T-cell (primary cell): ENCODE data around the gene KIF5A. TPM values are rescaled to one million over a fixed set of nuclear protein-coding genes. Genes with fewer than 3 reads are reported as not detected.

Experiments used
- ATAC-seq, 4 experiments: fragments of 200-7000 bp in 3 of 4; fragments of 150-1000 bp in 1 of 4; cut with Tn5 transposase; replicated peaks in 1 of 4; 1 replicate in 3 of 4; 2 replicates in 1 of 4; pipeline ENCODE4 v1.10.0; 2021; ENCODE audit warnings: moderate library complexity in 3 of 4, mild to moderate bottlenecking in 2 of 4, moderate number of reproducible peaks in 1 of 4
- CTCF ChIA-PET, 2 donors: fragments of 300-600 bp; sonication (Branson Sonifier 250); formaldehyde crosslinking; loops; one replicate each; lab custom pipeline; 2022; ENCODE audit warnings: antibody characterized with exemption in 2 of 2; lab: Charles Lee
- POLR2A ChIA-PET, 2 donors: fragments of 300-600 bp; sonication (Branson Sonifier 250); formaldehyde crosslinking; loops; one replicate each; lab custom pipeline; 2022; ENCODE audit warnings: antibody characterized with exemption in 2 of 2; lab: Charles Lee
- DNase-seq, 35 experiments: peaks; one replicate each; pipeline versions ENCODE4 v3.0.0 to v3.0.0-alpha.2; 2013 to 2023
- H3K27ac ChIP-seq: one replicate; pipeline ENCODE4 v1.5.1; 2013; ENCODE audit warnings: low read length
- H3K27me3 ChIP-seq, 2 experiments: replicated peaks in 1 of 2; 1 replicate in 1 of 2; 2 replicates in 1 of 2; pipeline versions ENCODE4 v1.6.1 to v1.7.0; 2013; ENCODE audit warnings: low read length in 1 of 2, mixed read lengths in 1 of 2; ENCODE audit not compliant: control insufficient read depth in 2 of 2, insufficient read depth in 2 of 2; ENCODE audit errors: extremely low read depth in 1 of 2
- H3K36me3 ChIP-seq, 2 donors: 1 replicate in 1 of 2; 2 replicates in 1 of 2; pipeline versions ENCODE4 v1.6.1 to v1.7.0; 2013; ENCODE audit warnings: low read length in 1 of 2; ENCODE audit not compliant: control insufficient read depth in 2 of 2, insufficient read depth in 1 of 2; ENCODE audit errors: extremely low read depth in 1 of 2
- H3K4me1 ChIP-seq, 2 experiments: 1 replicate in 1 of 2; 2 replicates in 1 of 2; pipeline versions ENCODE4 v1.6.1 to v1.7.0; 2013; ENCODE audit warnings: low read length in 2 of 2, mixed read lengths in 1 of 2; ENCODE audit not compliant: insufficient read depth in 2 of 2, control insufficient read depth in 1 of 2; ENCODE audit errors: extremely low read depth in 1 of 2
- H3K4me3 ChIP-seq, 2 donors: 1 replicate in 1 of 2; 2 replicates in 1 of 2; pipeline versions ENCODE4 v1.5.1 to v1.7.0; 2013; ENCODE audit warnings: mild to moderate bottlenecking in 2 of 2, low read length in 1 of 2, moderate library complexity in 1 of 2; ENCODE audit not compliant: control insufficient read depth in 1 of 2; ENCODE audit errors: extremely low read depth in 1 of 2
- H3K9me3 ChIP-seq: 2 replicates; pipeline ENCODE4 v1.7.0; 2013
- H3K27ac Mint-ChIP-seq, 2 donors: one replicate each; pipeline ENCODE4 v1.8.0; 2020 to 2021; ENCODE audit warnings: mild to moderate bottlenecking in 2 of 2, mixed read lengths in 2 of 2
- H3K27me3 Mint-ChIP-seq, 2 donors: one replicate each; pipeline ENCODE4 v1.8.0; 2021 to 2022; ENCODE audit warnings: mixed read lengths in 2 of 2
- H3K36me3 Mint-ChIP-seq: one replicate; pipeline ENCODE4 v1.8.0; 2021; ENCODE audit warnings: mixed read lengths
- H3K4me1 Mint-ChIP-seq, 3 donors: one replicate each; pipeline ENCODE4 v1.8.0; 2020 to 2022; ENCODE audit warnings: mixed read lengths in 3 of 3, mild to moderate bottlenecking in 1 of 3
- H3K4me3 Mint-ChIP-seq, 3 donors: one replicate each; pipeline ENCODE4 v1.8.0; 2020 to 2022; ENCODE audit warnings: mild to moderate bottlenecking in 3 of 3, mixed read lengths in 3 of 3, moderate library complexity in 3 of 3
- H3K9me3 Mint-ChIP-seq, 3 donors: one replicate each; pipeline ENCODE4 v1.8.0; 2020 to 2022; ENCODE audit warnings: mixed read lengths in 3 of 3
- WGBS: methylation state at CpG from one replicate; pipeline ENCODE4 v1.1.5; 2013; ENCODE audit warnings: missing lambda C conversion rate; ENCODE audit not compliant: insufficient coverage; 5-methylcytosine and 5-hydroxymethylcytosine counted together
- total RNA-seq, 35 experiments: library from RNA in 6 of 35; stranded (reverse) in 6 of 35; fragments of 120-200 nt in 1 of 35; gene quantifications; one replicate each; pipeline versions ENCODE4 v1.2.1 to v1.2.4 and lab custom pipeline; 2013 to 2026

The KIF5A gene
- total RNA-seq, 5 donors from 2014 or later (not counting 1 experiment from before 2014, with no cell fraction given) = 0.83 to 1.8 (median 0.92) TPM

DNA sequence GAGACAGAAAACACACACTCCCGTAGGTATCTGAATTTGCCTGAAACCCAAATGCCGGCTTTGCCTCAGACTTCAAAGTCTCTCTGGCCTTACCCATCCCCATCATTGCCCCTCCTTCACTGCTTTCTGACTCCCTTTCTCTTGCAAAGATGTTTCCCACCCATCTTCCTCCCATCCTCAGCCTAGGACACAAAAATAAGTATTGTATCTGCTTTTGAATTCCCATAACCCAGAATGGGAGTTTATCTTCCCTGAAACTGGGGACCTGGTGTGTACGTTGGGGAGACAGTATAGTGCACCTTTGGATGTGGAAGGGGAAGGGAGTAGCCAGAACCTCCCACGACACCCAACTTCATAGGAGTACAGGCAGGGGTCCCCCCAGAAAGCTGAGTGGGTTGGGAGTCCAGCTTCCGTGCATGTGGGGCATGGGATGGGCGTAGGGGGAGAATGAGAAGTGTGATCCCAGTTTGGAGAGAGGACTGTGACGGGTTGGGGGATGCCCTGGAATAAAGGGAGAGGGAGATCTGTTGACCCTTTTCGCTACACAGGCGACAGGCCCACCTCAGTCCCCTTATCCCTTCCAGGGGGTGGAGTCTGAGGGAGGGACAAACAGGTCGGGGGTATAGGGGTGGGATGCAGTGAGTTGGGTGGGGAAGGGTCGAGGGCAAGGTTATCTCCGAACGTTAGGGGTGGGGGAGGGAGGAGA is 488 bp upstream of the KIF5A start:
- H3K27ac Mint-ChIP-seq = no peak overlapping the region
- H3K27me3 ChIP-seq = peaks cover 13 to 20% of the 10 kb centered on the region in 2 experiments
- ChIA-PET CTCF (no interaction called here), POLR2A (no interaction called here)
- DNase-seq (no peak), ATAC-seq (peak in 1 of 4 experiments; percentile 0)
- peak overlapping the region; percentile 61 to 72 (median 68) for H3K4me3 Mint-ChIP-seq
- no peaks in the 10 kb centered on the region for H3K36me3 Mint-ChIP-seq
- peaks cover 0 to 9% of the 10 kb centered on the region in 2 donors for H3K27me3 Mint-ChIP-seq
- WGBS = 49% methylated on average over 10 of the region's 13 CpGs
- H3K27ac ChIP-seq = no peak overlapping the region
- peaks cover 7 to 26% of the 10 kb centered on the region in 2 experiments for H3K4me1 ChIP-seq
- H3K9me3 ChIP-seq = no peaks in the 10 kb centered on the region
- H3K9me3 Mint-ChIP-seq = no peaks in the 10 kb centered on the region
- peaks cover 40 to 43% (median 41%) of the 10 kb centered on the region in 3 donors for H3K4me1 Mint-ChIP-seq
- H3K36me3 ChIP-seq = no peaks in the 10 kb centered on the region
- H3K4me3 ChIP-seq = peak overlapping the region; percentile 5 to 52

GRCh38 chr12:57550641-57551549 is 1.1 kb downstream of the KIF5A start:
- Mint-ChIP-seq H3K4me1 (peaks cover 27 to 31% (median 30%) of the 10 kb centered on the region in 3 donors), H3K36me3 (no peaks in the 10 kb centered on the region), H3K4me3 (peak overlapping the region; percentile 55 to 68 (median 66)), H3K9me3 (no peaks in the 10 kb centered on the region), H3K27ac (no peak overlapping the region), H3K27me3 (peaks cover 0 to 9% of the 10 kb centered on the region in 2 donors)
- ChIA-PET POLR2A (no interaction called here), CTCF (no interaction called here)
- Histone ChIP-seq H3K4me3 (no peak overlapping the region), H3K36me3 (no peaks in the 10 kb centered on the region), H3K9me3 (no peaks in the 10 kb centered on the region), H3K4me1 (peaks cover 7 to 22% of the 10 kb centered on the region in 2 experiments), H3K27me3 (peaks cover 15 to 20% of the 10 kb centered on the region in 2 experiments), H3K27ac (no peak overlapping the region)
- WGBS = 93% methylated on average over 2 of the region's 7 CpGs
- no peak for ATAC-seq
- no peak for DNase-seq

GRCh38 chr12:57551637-57552305 is 1.9 kb downstream of the KIF5A start:
- no CpG with 5 or more reads among the region's 3 CpGs for WGBS
- peaks cover 15 to 20% of the 10 kb centered on the region in 2 experiments for H3K27me3 ChIP-seq
- Mint-ChIP-seq H3K27me3 (peaks cover 0 to 9% of the 10 kb centered on the region in 2 donors), H3K4me1 (peaks cover 20 to 24% (median 21%) of the 10 kb centered on the region in 3 donors), H3K9me3 (no peaks in the 10 kb centered on the region), H3K4me3 (peak overlapping the region in 2 of 3 donors; percentile 24 to 40), H3K27ac (no peak overlapping the region), H3K36me3 (no peaks in the 10 kb centered on the region)
- no peak overlapping the region for H3K4me3 ChIP-seq
- no peak overlapping the region for H3K27ac ChIP-seq
- no peaks in the 10 kb centered on the region for H3K9me3 ChIP-seq
- DNase-seq (no peak), ATAC-seq (no peak)
- H3K4me1 ChIP-seq = peaks cover 7 to 13% of the 10 kb centered on the region in 2 experiments
- POLR2A ChIA-PET = no interaction called here
- H3K36me3 ChIP-seq = no peaks in the 10 kb centered on the region
- CTCF ChIA-PET = no interaction called here

DNA sequence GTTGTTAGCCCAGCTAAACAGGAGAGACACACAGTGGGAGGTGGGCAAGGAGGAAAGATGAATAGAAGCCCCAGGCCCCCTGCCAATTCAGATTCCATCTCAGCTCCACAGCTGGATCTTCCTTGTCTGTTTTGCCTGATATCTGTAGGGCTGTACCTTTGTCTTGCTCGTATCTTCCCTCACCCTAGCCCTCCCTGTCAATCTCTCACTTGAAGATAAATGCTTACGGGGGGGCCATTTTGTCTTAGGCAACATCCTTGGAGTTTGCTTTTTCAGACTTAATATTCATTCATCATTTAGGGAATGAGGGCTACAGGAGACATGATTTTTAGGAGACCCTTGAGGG is 2.4 kb downstream of the KIF5A start:
- ATAC-seq (no peak), DNase-seq (no peak)
- Histone ChIP-seq H3K27ac (no peak overlapping the region), H3K4me3 (no peak overlapping the region), H3K36me3 (no peaks in the 10 kb centered on the region), H3K27me3 (peaks cover 15 to 20% of the 10 kb centered on the region in 2 experiments), H3K4me1 (peaks cover 5 to 12% of the 10 kb centered on the region in 2 experiments), H3K9me3 (no peaks in the 10 kb centered on the region)
- ChIA-PET CTCF (no interaction called here), POLR2A (interaction anchor here in 1 of 2 donors (0.6 kb wide), 1 partner anchor 238 kb away, joined by 5 read pairs; no protein-coding TSS in a partner anchor)
- Mint-ChIP-seq H3K27ac (no peak overlapping the region), H3K4me3 (no peak overlapping the region), H3K27me3 (peaks cover 0 to 9% of the 10 kb centered on the region in 2 donors), H3K9me3 (no peaks in the 10 kb centered on the region), H3K36me3 (no peaks in the 10 kb centered on the region), H3K4me1 (peaks cover 16 to 20% (median 17%) of the 10 kb centered on the region in 3 donors)
- WGBS = no CpG with 5 or more reads among the region's 2 CpGs

DNA sequence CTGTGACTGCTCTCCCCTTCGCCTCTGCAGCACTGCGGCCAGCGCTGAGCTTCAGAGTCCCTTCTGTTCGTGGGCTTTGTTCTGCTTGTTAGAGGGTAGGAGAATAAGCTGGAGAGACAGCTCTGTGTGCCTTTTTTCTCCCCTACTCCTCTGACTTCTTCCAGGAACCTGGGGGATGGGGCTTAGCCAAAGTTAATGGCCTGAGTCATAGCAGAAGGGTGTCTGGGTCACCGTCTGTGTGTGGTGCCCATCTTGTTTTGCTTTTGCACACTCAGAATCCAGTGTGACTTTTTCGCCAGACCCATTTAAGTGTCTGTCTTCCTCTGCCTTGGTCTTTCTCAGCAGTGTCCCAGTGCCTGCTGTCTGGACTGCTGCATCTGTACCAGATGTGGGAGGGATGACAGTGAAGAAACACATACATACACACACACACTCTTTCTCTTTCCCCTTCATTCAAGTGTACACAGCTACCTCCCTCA is 3.0 kb downstream of the KIF5A start:
- no peak overlapping the region for H3K27ac ChIP-seq
- Mint-ChIP-seq H3K4me3 (no peak overlapping the region), H3K27ac (no peak overlapping the region), H3K4me1 (peaks cover 11 to 15% (median 12%) of the 10 kb centered on the region in 3 donors), H3K27me3 (peaks cover 0 to 9% of the 10 kb centered on the region in 2 donors), H3K36me3 (no peaks in the 10 kb centered on the region), H3K9me3 (no peaks in the 10 kb centered on the region)
- ChIA-PET CTCF (interaction anchor here in 1 of 2 donors (0.5 kb wide), 1 partner anchor 472 kb away, joined by 3 read pairs; no protein-coding TSS in a partner anchor), POLR2A (interaction anchor here in 1 of 2 donors (0.6 kb wide), 1 partner anchor 237 kb away, joined by 5 read pairs; no protein-coding TSS in a partner anchor)
- DNase-seq (no peak), ATAC-seq (no peak)
- peaks cover 2 to 12% of the 10 kb centered on the region in 2 experiments for H3K4me1 ChIP-seq
- peaks cover 15 to 20% of the 10 kb centered on the region in 2 experiments for H3K27me3 ChIP-seq
- 25% methylated on average over 1 of the region's 6 CpGs for WGBS
- H3K9me3 ChIP-seq = no peaks in the 10 kb centered on the region
- H3K36me3 ChIP-seq = no peaks in the 10 kb centered on the region
- no peak overlapping the region for H3K4me3 ChIP-seq
